HG02759 (cell line): ENCODE data around the gene ROBO1.

Experiments used
- ATAC-seq: cut with Tn5 transposase; IDR thresholded peaks from one replicate; pipeline ENCODE4 v1.9.1; 2021; ENCODE audit warnings: mild to moderate bottlenecking, moderate library complexity; ENCODE audit not compliant: unreplicated experiment

ROBO1 gene

GRCh38 chr3:78823434-78823833 is 944.4 kb downstream of the ROBO1 start:
- ATAC-seq: no peak

DNA sequence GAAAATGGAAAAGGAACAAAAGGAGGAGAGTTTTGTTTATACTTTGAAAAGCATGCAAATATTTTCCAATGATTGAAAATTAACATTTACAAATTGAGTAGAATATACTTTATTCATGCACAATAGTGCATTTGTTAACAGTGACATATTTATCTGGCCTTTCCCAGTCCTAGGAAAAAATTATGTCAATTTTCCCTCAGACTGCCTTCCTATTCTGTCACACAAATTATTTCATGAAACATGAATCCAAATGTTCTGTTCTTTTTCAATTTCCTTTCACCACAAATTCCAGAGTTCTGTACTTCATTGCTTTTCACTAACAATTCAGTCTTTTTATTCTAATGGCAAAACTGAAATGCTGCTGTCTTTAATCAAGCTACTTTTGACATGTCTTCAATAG is 945.1 kb downstream of the ROBO1 start:
- no peak for ATAC-seq

DNA sequence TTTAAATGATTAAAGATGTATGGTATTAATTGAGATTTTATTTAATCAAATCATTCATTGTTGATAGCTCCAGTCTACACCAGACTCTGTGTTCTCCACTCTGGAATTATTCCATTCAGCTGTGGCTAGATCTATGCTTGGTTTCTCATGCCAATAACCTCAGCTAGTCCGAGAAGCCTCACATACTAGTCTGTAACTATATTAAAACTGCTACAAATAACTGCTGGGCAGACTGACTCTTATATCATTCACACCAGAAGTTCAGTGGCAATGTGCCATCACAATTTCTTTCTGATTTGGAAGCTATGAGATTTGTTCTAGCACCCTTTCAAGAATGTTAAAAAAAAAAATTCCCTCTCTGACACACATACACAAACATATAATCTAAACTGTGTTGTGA is 947.3 kb downstream of the ROBO1 start:
- no peak for ATAC-seq

GRCh38 chr3:78818161-78818985 is 949.4 kb downstream of the ROBO1 start:
- ATAC-seq: no peak

GRCh38 chr3:78814893-78815562 is 952.8 kb downstream of the ROBO1 start:
- ATAC-seq: no peak

DNA sequence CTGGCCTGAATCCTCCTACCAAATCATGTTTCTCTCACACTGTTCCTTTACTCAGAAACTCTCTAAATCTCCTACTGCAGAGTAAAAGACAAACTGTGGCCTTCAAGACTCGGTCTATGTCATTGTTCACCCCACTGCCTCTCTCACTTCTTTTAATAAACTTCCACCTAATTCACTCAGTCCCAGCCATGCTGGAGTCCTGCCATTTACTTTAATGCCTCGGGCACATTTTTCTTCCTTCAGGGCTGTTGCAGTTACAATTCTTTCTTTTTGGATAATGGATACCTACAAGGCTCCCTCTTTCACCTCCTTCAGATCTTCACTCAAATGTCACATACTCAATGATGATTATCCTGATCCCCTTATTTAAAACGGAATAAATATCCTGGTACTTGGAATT is 955.6 kb downstream of the ROBO1 start:
- no peak for ATAC-seq

DNA sequence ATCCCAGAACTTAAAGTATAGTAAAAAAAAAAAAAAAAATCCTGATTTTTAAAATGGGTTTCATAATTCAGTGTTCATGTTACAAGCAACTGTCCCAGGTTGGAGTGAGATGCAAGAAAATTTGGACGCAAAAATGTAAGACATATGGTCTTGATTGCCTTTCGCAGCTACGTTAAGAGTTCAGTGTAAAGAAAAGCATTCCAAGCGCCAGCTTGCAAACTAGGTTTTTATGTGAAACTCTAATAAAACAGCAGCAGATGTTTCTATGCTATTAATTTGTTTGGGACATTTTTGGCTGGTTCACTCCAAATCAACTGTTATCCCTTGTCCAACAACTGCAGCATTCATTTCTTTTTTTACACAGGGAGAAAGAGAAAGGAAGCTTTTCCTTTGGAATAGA is 957.8 kb downstream of the ROBO1 start:
- no peak for ATAC-seq

DNA sequence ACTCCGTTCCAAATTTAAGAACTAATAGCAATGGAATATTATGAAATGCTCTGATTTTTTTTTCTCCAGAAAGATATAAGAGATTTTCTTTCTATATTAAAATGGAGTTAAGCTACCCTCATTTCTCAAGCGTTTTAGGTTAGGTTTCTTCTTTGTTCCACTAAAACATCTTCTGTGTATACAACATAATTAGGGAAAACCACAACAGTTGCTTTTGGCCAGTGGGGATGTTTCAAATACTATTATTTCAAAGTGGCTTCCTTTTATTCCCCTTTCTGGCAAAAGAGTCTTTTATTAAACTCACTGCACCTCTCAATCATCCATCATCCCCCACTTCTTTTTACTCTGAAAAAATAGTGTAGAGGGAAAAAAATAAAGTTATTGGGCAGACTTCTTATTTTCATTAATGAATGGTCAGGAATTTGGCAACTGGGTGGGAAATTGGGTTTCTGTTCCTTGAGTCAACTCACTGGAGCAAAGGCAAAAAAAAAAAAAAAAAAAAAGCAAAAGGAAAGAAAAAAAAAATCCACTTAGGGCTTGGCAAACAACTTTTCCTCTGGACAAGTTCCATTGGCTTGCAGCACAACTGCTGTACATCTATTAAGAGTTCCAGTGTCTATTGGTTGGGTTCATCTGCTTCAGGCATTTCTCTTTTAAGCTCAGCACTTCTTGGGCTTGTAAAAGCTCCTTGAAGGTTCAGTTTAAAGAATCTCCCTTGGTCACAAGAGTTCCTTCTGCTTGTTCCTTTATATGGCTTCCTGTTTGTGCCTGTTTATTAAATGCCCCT is 963.4 kb downstream of the ROBO1 start:
- no peak for ATAC-seq

DNA sequence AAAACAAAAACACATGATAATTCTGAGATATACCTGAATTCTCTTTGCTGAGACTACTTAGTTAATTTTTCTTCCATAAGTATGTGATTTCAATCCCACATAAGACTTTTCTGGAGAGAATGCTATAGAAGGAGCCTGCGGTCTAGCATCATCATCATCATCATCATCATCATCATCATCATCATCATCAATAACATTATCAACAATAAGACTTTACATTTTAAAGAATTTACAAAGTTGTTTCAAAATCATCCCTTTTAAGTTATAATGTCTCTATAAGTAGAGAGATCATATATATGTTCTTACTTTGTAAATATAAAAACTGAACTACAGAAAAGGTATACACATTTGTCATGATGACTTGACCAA is 965.3 kb downstream of the ROBO1 start:
- no peak for ATAC-seq

DNA sequence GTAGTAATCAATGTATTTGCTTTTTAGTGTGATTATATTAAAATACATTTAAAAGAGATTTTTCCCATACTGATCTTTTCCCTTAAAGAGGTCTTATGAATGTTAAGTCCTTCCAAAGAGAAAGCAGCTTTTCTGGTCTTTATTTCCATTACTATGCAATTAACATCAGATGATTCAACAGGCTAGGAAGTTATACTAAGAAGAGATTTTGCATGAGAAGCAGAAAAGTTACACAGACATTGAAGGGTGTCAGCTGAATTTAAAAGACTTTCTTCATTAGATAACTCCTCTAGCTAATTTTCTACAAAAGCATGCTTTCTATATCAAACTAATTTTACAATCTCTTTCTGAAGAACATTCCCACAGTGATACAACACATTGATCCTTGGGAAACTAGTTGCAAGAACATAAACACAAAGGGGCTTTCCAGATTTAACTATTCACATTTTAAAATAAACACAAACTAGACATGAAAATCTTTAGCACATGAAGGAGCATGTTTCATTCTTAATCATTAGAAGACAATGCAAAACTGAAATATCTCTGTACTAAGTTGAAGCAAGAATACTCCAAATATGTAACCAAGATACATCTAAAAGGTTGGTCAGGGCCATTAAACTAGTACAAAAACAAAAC is 965.8 kb downstream of the ROBO1 start:
- no peak for ATAC-seq

DNA sequence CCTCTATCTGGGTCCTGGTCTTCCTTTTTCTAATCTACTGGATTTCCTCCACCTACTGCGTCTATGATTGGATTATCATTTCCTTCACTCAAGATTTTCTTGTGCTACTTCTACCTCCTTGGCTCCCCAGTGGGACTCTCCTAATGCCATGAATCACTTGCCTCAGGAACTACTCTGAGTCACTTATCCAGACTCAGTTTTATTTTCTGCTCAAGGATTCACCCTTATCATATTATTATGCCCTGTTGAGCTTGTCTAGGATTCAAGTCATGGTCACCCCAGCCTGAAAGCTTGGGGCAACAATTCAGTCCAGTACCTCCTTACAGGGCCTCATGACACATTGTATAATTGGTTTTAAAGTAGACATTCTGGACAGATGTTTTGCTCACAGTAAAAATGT is 968.1 kb downstream of the ROBO1 start:
- no peak for ATAC-seq

DNA sequence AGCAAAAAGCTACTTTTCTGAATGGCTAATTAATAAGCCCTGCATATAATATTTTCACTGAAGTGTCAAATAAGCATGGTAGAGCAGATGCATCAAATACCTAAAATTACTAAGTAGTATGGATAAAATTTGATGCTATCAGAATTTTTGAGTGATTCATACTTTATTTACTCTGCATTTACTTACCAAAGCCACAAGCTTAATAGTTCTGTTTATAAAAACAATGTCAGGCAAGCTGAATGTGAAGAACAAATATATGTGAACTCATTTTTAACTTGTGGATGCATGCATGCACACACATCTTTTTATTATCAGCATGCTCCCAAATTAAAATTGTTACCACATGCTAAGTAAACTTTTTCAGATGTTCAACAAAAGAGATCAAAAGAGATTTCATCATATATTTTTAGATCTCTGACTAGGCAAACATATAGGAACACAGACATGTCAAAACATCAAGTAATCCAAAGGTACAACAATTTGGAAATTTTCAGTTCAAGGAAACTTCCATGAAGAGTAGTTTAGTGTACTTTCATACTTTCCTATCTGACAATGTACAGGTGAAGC is 969.4 kb downstream of the ROBO1 start:
- ATAC-seq: no peak

DNA sequence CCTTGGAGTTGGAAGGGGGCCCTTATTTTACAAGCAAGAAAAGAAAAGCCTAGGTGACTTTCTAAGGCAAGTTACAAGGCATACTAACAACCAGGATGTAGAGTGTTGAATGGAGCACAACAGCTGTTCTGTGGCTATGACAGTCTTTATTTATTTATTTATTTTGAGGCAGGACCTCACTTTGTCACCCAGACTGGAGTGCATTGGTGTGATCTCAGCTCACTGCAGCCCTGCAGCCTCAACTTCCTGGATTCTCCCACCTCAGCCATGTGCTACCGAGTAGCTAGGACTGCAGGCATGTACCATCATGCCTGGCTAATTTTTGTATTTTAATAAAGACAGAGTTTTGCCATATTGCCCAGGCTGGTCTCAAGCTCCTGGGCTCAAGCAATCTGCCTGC is 973.4 kb downstream of the ROBO1 start:
- ATAC-seq: no peak

GRCh38 chr3:78792733-78793132 is 975.1 kb downstream of the ROBO1 start:
- no peak for ATAC-seq

GRCh38 chr3:78792212-78792611 is 975.6 kb downstream of the ROBO1 start:
- no peak for ATAC-seq

DNA sequence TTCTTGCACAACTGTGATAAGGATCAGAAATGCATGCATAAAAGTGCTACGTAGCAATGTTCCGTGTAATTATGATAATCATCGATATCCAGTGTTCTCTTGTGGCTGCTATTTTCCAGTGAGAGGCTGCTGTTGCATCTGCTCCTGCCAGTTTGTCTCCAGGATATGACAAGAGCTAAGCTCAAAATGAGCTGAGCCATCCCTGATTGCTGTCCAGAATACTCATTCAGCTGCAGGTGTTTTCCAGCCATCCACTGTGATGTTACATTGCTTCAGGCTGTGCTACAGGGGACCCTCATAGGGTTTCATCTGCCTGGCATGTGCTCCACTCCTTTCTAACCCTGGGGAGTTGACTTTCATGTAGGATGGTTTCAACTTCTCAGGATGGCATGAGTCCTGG is 976.0 kb downstream of the ROBO1 start:
- ATAC-seq: no peak

DNA sequence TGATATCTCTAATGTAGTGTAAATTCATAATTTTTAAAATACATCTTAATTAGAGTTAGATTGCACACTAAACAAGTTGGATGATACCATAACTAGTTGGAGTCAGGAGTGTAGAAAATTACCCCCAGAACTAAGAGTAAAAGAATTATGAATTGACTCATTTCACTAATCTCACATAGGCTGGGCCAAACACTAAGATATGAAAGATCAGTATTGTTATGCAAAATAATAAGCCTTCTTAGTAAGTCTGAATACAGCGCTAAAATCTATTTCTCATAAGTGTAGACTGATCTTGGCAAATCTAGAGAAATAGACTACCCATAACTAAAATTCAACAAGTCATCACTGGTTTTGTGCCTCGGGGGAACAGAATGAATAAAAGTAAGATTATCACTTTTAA is 979.0 kb downstream of the ROBO1 start:
- ATAC-seq: no peak

GRCh38 chr3:78785004-78785403 is 982.8 kb downstream of the ROBO1 start:
- ATAC-seq: no peak

- no peak for ATAC-seq
Measured at GRCh38 chr3:78781351-78781750, 986.4 kb downstream of the ROBO1 start.

DNA sequence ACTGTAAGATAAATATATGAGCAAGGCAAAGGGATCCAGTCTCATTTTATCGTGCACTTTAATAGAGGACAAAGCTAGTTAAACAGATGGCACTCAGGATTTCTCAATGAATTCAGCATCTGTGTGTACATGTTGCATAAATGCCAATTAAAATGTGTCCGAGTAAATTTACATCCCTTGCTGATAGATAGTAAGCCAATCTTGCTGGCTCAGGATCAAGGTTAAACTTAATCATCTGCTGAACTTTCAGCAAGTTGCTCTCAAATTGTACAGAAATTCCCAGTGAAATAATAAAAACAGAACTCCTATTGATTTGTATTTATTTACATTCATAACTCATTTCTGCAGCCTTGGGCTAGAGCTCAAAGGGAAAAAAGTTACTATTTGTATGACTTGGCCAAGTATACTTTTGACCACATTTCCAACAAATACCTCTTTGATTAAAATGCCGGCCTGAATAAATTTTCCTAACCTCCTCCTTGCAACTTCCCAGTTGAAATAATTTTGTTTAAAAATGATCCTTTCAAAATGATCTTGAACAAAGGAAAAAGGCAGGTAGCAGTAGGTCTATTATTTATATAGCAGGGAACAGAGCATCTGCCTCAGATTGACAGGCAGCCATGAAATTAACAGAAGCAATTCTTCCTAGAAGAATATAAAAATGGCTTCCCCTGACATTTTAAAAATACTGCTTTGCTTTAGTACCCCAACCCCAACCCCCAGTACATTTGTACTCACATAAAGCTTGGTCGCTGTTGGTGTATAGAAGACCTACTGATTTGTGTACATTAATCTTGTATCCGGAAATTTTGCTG is 1001.9 kb downstream of the ROBO1 start:
- no peak for ATAC-seq
